HepG2 (cell line): Measurements from ENCODE around the gene COX5B. TPM values are rescaled to one million over a fixed set of nuclear protein-coding genes. Genes with fewer than 3 reads are reported as not detected.
A peak's percentile ranks its signal among the peaks of the same experiment; 100 is the strongest.

Experiments
- CHCHD3 ChIP-seq: sonication (generic); formaldehyde crosslinking; IDR thresholded peaks from 2 replicates; pipeline ENCODE4 v1.8.0; 2022; ENCODE audit warnings: mild to moderate bottlenecking, missing genetic modification reagents, moderate library complexity
- CREB1 ChIP-seq, 2 experiments: fragments of 450-650 bp in 1 of 2; IDR thresholded peaks; 2 replicates each; pipeline ENCODE4 v1.6.1; 2016 to 2017; ENCODE audit warnings: control low read depth in 1 of 2, mild to moderate bottlenecking in 1 of 2, missing compliant biosample characterization in 1 of 2, missing genetic modification characterization in 1 of 2
- HDAC6 ChIP-seq: fragments of 200-600 bp; sonication (generic); IDR thresholded peaks from 2 replicates; pipeline ENCODE4 v1.7.0; 2017; ENCODE audit warnings: mild to moderate bottlenecking, antibody characterized with exemption, low read length, low read depth
- IRX3 ChIP-seq: sonication (generic); formaldehyde crosslinking; IDR thresholded peaks from 2 replicates; pipeline ENCODE4 v1.8.1; 2023; ENCODE audit warnings: mild to moderate bottlenecking, low read depth, missing genetic modification reagents, borderline replicate concordance
- MXD3 ChIP-seq: IDR thresholded peaks from 2 replicates; pipeline ENCODE4 v1.6.1; 2016; ENCODE audit warnings: mild to moderate bottlenecking, missing biosample characterization, missing genetic modification reagents
- PAWR ChIP-seq: sonication (generic); formaldehyde crosslinking; IDR thresholded peaks from 2 replicates; pipeline ENCODE4 v1.4.0; 2020; ENCODE audit warnings: missing genetic modification reagents, mild to moderate bottlenecking, borderline replicate concordance
- POGZ ChIP-seq: sonication (generic); formaldehyde crosslinking; IDR thresholded peaks from 2 replicates; pipeline ENCODE4 v1.4.0; 2020; ENCODE audit warnings: mild to moderate bottlenecking, missing genetic modification reagents
- PRPF4 ChIP-seq: fragments of 200-400 bp; formaldehyde crosslinking; IDR thresholded peaks from 2 replicates; pipeline ENCODE4 v1.6.1; 2016; ENCODE audit warnings: low read length, low read depth; ENCODE audit not compliant: poor library complexity, severe bottlenecking
- RFX3 ChIP-seq: IDR thresholded peaks from 2 replicates; pipeline ENCODE4 v1.6.1; 2016; ENCODE audit warnings: missing biosample characterization, missing genetic modification reagents
- SALL2 ChIP-seq: sonication (generic); formaldehyde crosslinking; IDR thresholded peaks from 2 replicates; pipeline ENCODE4 v1.8.1; 2023; ENCODE audit warnings: mild to moderate bottlenecking, missing genetic modification reagents, inconsistent platforms
- UBTF ChIP-seq: sonication (generic); formaldehyde crosslinking; IDR thresholded peaks from 2 replicates; pipeline ENCODE4 v1.4.0; 2020; ENCODE audit warnings: mild to moderate bottlenecking, missing genetic modification reagents
- ZNF501 ChIP-seq: sonication (generic); formaldehyde crosslinking; IDR thresholded peaks from 2 replicates; pipeline ENCODE4 v1.5.1; 2020; ENCODE audit warnings: mild to moderate bottlenecking, moderate library complexity, missing genetic modification reagents
- ZNF576 ChIP-seq: sonication (generic); formaldehyde crosslinking; IDR thresholded peaks from 2 replicates; pipeline ENCODE4 v1.4.0; 2020; ENCODE audit warnings: mild to moderate bottlenecking, missing genetic modification reagents
- ZSCAN12 ChIP-seq: sonication (generic); formaldehyde crosslinking; IDR thresholded peaks from 2 replicates; pipeline ENCODE4 v1.9.0; 2021; ENCODE audit warnings: mild to moderate bottlenecking, missing genetic modification reagents
- polyA plus RNA-seq, 8 experiments: library from polyadenylated mRNA; depleted of rRNA in 3 of 8; stranded (reverse) in 7 of 8; unstranded in 1 of 8; fragments of >200 nt; fragmentation: Illumina TruSeq in 4 of 8; extraction: Trizol in 4 of 8; gene quantifications; 2 replicates each; pipeline versions ENCODE4 v1.2.1 to v1.2.3, GENCODE V29; 2011 to 2016; ENCODE audit warnings: low read depth in 4 of 8, missing spikeins in 1 of 8, mixed read lengths in 1 of 8; ENCODE audit not compliant: insufficient read depth in 1 of 8
- total RNA-seq, 5 experiments: library from RNA; depleted of rRNA; stranded (reverse); fragments of >200 nt; fragmentation: Illumina TruSeq; extraction: Trizol; gene quantifications; 2 replicates each; pipeline ENCODE4 v1.2.3, GENCODE V29; 2016; ENCODE audit warnings: low read depth in 1 of 5
- TF ChIP-seq, protein P1 (sequence below), 2 experiments: sonication (generic) in 1 of 2; formaldehyde crosslinking in 1 of 2; IDR thresholded peaks; 2 replicates each; pipeline versions ENCODE4 v1.6.1 to v1.9.0; 2014 to 2022; ENCODE audit warnings: antibody characterized with exemption in 1 of 2, borderline replicate concordance in 1 of 2, inconsistent platforms in 1 of 2, low read depth in 1 of 2, missing genetic modification reagents in 1 of 2
- TF ChIP-seq, protein P2 (sequence below): IDR thresholded peaks from 2 replicates; pipeline ENCODE4 v1.6.1; 2016; ENCODE audit warnings: missing compliant biosample characterization, missing genetic modification reagents, borderline replicate concordance

Gene COX5B
- total and polyA plus RNA-seq, 2 of the 13 experiments (the other 11 are each of a cell fraction or from before 2014, with no cell fraction given), result 453 to 536 TPM

DNA sequence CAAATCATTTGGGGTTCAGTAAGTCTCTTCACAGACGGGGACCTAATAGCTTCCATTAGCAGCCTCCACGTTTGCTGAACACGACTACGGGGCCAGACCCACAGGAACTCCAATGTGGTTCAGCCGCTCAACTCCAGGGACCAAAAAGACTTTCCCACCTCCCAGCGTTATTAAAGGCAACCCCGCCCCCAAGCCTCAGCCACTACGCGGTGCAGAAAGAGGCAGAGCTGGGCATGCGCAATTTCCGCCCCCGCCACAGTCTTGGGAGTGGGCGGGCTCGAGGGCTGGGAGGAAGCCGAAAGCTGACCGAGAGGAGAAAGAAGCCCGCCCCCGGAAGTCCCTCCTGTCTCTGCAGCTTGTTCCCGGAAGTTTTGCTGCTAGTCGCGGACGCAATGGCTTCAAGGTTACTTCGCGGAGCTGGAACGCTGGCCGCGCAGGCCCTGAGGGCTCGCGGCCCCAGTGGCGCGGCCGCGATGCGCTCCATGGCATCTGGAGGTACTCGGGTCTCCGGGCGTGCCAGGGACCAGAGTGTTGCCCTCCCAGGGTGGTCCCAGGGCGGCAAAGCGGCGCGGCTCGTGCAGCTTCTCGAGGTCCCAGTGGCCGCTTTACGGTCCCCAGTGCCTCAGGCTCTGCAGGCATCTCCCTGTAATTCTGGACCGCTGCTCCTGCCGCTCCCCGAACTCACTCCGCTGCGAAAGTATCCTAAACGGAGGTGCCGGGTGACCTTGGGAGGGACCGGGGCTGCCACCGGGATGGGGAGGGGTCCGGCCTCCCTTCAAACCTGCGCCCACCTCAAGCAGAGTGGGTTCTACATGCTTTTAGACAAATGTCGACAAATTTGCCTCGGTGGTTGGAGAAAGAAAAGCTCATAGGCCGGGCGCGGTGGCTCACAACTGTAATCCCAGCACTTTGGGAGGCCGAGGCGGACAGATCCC is at the start of gene COX5B (continued):
- TF ChIP-seq, protein P1, sequence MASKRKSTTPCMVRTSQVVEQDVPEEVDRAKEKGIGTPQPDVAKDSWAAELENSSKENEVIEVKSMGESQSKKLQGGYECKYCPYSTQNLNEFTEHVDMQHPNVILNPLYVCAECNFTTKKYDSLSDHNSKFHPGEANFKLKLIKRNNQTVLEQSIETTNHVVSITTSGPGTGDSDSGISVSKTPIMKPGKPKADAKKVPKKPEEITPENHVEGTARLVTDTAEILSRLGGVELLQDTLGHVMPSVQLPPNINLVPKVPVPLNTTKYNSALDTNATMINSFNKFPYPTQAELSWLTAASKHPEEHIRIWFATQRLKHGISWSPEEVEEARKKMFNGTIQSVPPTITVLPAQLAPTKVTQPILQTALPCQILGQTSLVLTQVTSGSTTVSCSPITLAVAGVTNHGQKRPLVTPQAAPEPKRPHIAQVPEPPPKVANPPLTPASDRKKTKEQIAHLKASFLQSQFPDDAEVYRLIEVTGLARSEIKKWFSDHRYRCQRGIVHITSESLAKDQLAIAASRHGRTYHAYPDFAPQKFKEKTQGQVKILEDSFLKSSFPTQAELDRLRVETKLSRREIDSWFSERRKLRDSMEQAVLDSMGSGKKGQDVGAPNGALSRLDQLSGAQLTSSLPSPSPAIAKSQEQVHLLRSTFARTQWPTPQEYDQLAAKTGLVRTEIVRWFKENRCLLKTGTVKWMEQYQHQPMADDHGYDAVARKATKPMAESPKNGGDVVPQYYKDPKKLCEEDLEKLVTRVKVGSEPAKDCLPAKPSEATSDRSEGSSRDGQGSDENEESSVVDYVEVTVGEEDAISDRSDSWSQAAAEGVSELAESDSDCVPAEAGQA (IDR thresholded peaks at IDR 0.05; ENCODE audit: low read depth), result 0 out of 2 replicates have a peak, but pooled peaks have one; percentile 44
- TF ChIP-seq, protein P1 (CRISPR knock-in tag; IDR thresholded peaks at IDR 0.05; ENCODE audit: borderline replicate concordance), result no peak; the same call in 1 of the 2 replicates
- TF ChIP-seq POGZ (CRISPR knock-in tag), result no peak
- TF ChIP-seq PRPF4, result no peak
- peak; percentile 76; the same call in 1 of the 2 replicates for TF ChIP-seq ZNF576 (CRISPR knock-in tag)
- peak; percentile 68; the same call in 1 of the 2 replicates for TF ChIP-seq ZSCAN12 (CRISPR knock-in tag)
- no peak for TF ChIP-seq CREB1 (IDR thresholded peaks at IDR 0.05)
- TF ChIP-seq CREB1 (CRISPR knock-in tag; IDR thresholded peaks at IDR 0.05), result peak; percentile 62; the same call in 1 of the 2 replicates
- TF ChIP-seq, protein P2, sequence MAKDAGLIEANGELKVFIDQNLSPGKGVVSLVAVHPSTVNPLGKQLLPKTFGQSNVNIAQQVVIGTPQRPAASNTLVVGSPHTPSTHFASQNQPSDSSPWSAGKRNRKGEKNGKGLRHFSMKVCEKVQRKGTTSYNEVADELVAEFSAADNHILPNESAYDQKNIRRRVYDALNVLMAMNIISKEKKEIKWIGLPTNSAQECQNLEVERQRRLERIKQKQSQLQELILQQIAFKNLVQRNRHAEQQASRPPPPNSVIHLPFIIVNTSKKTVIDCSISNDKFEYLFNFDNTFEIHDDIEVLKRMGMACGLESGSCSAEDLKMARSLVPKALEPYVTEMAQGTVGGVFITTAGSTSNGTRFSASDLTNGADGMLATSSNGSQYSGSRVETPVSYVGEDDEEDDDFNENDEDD (CRISPR knock-in tag), result peak; percentile 51; the same call in 1 of the 2 replicates
- TF ChIP-seq UBTF (CRISPR knock-in tag), result peak; percentile 82
- TF ChIP-seq ZNF501, result peak; percentile 84
- 0 out of 2 replicates have a peak, but pooled peaks have one; percentile 18 for TF ChIP-seq MXD3 (CRISPR knock-in tag)
- 0 out of 2 replicates have a peak, but pooled peaks have one; percentile 89 for TF ChIP-seq PAWR (CRISPR knock-in tag)
- 0 out of 2 replicates have a peak, but pooled peaks have one; percentile 50 for TF ChIP-seq CHCHD3
- TF ChIP-seq HDAC6, result no peak
- no peak for TF ChIP-seq IRX3 (CRISPR knock-in tag)
- TF ChIP-seq SALL2 (CRISPR knock-in tag), result peak; percentile 92
- no peak for TF ChIP-seq RFX3 (CRISPR knock-in tag)
